Neutrophil (primary cell): Measurements from ENCODE around the gene CHST9.

ENCODE experiments used
- H3K27ac ChIP-seq: fragments of 200-600 bp; sonication (generic); 2 replicates; pipeline ENCODE4 v1.5.1; 2016; ENCODE audit warnings: mild to moderate bottlenecking, moderate library complexity
- H3K27me3 ChIP-seq: fragments of 200-600 bp; sonication (generic); 2 replicates; pipeline ENCODE4 v1.6.0; 2016; ENCODE audit warnings: mild to moderate bottlenecking
- H3K36me3 ChIP-seq: fragments of 200-600 bp; sonication (generic); 2 replicates; pipeline ENCODE4 v1.5.1; 2017
- H3K4me1 ChIP-seq, 2 experiments: fragments of 200-600 bp in 1 of 2; sonication (generic) in 1 of 2; 1 replicate in 1 of 2; 2 replicates in 1 of 2; pipeline versions ENCODE4 v1.5.1 to v1.6.1; 2013 to 2016; ENCODE audit warnings: low read depth in 1 of 2, low read length in 1 of 2, mild to moderate bottlenecking in 1 of 2, moderate library complexity in 1 of 2; ENCODE audit not compliant: control insufficient read depth in 1 of 2, insufficient read depth in 1 of 2
- H3K4me3 ChIP-seq, 2 experiments: fragments of 200-600 bp in 1 of 2; sonication (generic) in 1 of 2; 1 replicate in 1 of 2; 2 replicates in 1 of 2; pipeline ENCODE4 v1.5.1; 2013 to 2016; ENCODE audit warnings: low read depth in 1 of 2, low read length in 1 of 2, mild to moderate bottlenecking in 1 of 2, moderate library complexity in 1 of 2
- H3K9me3 ChIP-seq: fragments of 200-600 bp; sonication (generic); 2 replicates; pipeline ENCODE4 v1.5.1; 2016
- CTCF ChIP-seq: fragments of 200-600 bp; sonication (generic); IDR thresholded peaks from 2 replicates; pipeline ENCODE4 v1.5.1; 2016; ENCODE audit warnings: antibody characterized with exemption

Gene CHST9

GRCh38 chr18:26922313-26922712 is 262.8 kb downstream of the CHST9 start:
- no peak for TF ChIP-seq CTCF
- H3K36me3 ChIP-seq = no peaks in the 10 kb centered on the region
- no peaks in the 10 kb centered on the region for H3K27me3 ChIP-seq
- no peaks in the 10 kb centered on the region for H3K9me3 ChIP-seq
- no peak overlapping the region for H3K27ac ChIP-seq
- no peaks in the 10 kb centered on the region for H3K4me1 ChIP-seq
- H3K4me3 ChIP-seq = no peak overlapping the region

GRCh38 chr18:26920644-26921043 is 264.5 kb downstream of the CHST9 start:
- H3K27ac ChIP-seq = no peak overlapping the region
- no peaks in the 10 kb centered on the region for H3K36me3 ChIP-seq
- H3K4me1 ChIP-seq = no peaks in the 10 kb centered on the region
- no peak for TF ChIP-seq CTCF
- H3K9me3 ChIP-seq = no peaks in the 10 kb centered on the region
- no peak overlapping the region for H3K4me3 ChIP-seq
- peaks cover 8% of the 10 kb centered on the region for H3K27me3 ChIP-seq

- H3K27me3 ChIP-seq = peaks cover 8% of the 10 kb centered on the region
- H3K36me3 ChIP-seq = no peaks in the 10 kb centered on the region
- no peak overlapping the region for H3K27ac ChIP-seq
- no peaks in the 10 kb centered on the region for H3K4me1 ChIP-seq
- H3K9me3 ChIP-seq = no peaks in the 10 kb centered on the region
- no peak overlapping the region for H3K4me3 ChIP-seq
- TF ChIP-seq CTCF = no peak
Observed at GRCh38 chr18:26919627-26920026, 265.5 kb downstream of the CHST9 start.

- H3K27ac ChIP-seq = no peak overlapping the region
- TF ChIP-seq CTCF = no peak
- H3K27me3 ChIP-seq = peaks cover 8% of the 10 kb centered on the region
- H3K36me3 ChIP-seq = no peaks in the 10 kb centered on the region
- no peaks in the 10 kb centered on the region for H3K4me1 ChIP-seq
- H3K4me3 ChIP-seq = no peak overlapping the region
- no peaks in the 10 kb centered on the region for H3K9me3 ChIP-seq
Observed at GRCh38 chr18:26919201-26919600, 265.9 kb downstream of the CHST9 start.

- peaks cover 8% of the 10 kb centered on the region for H3K27me3 ChIP-seq
- no peaks in the 10 kb centered on the region for H3K9me3 ChIP-seq
- H3K36me3 ChIP-seq = no peaks in the 10 kb centered on the region
- H3K4me1 ChIP-seq = no peaks in the 10 kb centered on the region
- TF ChIP-seq CTCF = no peak
- H3K27ac ChIP-seq = no peak overlapping the region
- H3K4me3 ChIP-seq = no peak overlapping the region
Observed at GRCh38 chr18:26911840-26912239, 273.3 kb downstream of the CHST9 start.
